Stimulated activated CD8-positive, alpha-beta memory T cell treated with anti-CD3 and anti-CD28 coated beads, Interleukin-15, amount 100 ng/mL, for 1 hour (primary cell): ENCODE measurements around the gene BPNT1.
A peak's percentile ranks its signal among the peaks of the same experiment; 100 is the strongest.
"Not testable (repeated sequence)": the region's sequence is repeated elsewhere in the genome, so short reads cannot be mapped to it uniquely, and the experiment has no call there.

Experiments used
- DNase-seq: peaks from one replicate; pipeline ENCODE4 v3.0.0-alpha.2; 2020; ENCODE audit warnings: low read depth

BPNT1 gene

GRCh38 chr1:220077887-220078286 lies 11.7 kb downstream of the BPNT1 start:
- no peak for DNase-seq

- no peak for DNase-seq
These were observed 12.5 kb downstream of the BPNT1 start for GRCh38 chr1:220076861-220077762.

GRCh38 chr1:220067269-220068204 lies 22.1 kb downstream of the BPNT1 start:
- no peak for DNase-seq

GRCh38 chr1:220062629-220063028 lies 27.0 kb downstream of the BPNT1 start:
- DNase-seq, result no peak

GRCh38 chr1:220060876-220061275 lies 28.7 kb downstream of the BPNT1 start:
- no peak for DNase-seq

- no peak for DNase-seq
These were observed 33.2 kb downstream of the BPNT1 start for GRCh38 chr1:220056374-220056773.

GRCh38 chr1:220046052-220046930 lies 43.3 kb downstream of the BPNT1 start, which contains the start of gene EPRS1:
Gene EPRS1, minus strand, starts transcription at chr1:220046505. Its CDS starts 117 bp downstream, at chr1:220046388.
- peak; percentile 81 for DNase-seq

GRCh38 chr1:220045356-220046051 lies 44.1 kb downstream of the BPNT1 start:
- no peak for DNase-seq

- no peak for DNase-seq
These were observed 44.8 kb downstream of the BPNT1 start for GRCh38 chr1:220044678-220045355.

- no peak for DNase-seq
These were observed 45.9 kb downstream of the BPNT1 start for GRCh38 chr1:220043646-220044045.

GRCh38 chr1:220040028-220040596 lies 49.5 kb downstream of the BPNT1 start:
- DNase-seq, result no peak

- no peak for DNase-seq
These were observed 50.9 kb downstream of the BPNT1 start for GRCh38 chr1:220038640-220039039.

- not testable (repeated sequence) for DNase-seq
These were observed 51.8 kb downstream of the BPNT1 start for GRCh38 chr1:220037810-220038209.

- DNase-seq, result no peak
These were observed 56.7 kb downstream of the BPNT1 start for GRCh38 chr1:220032911-220033310.

GRCh38 chr1:220031287-220031686 lies 58.3 kb downstream of the BPNT1 start:
- DNase-seq, result no peak

- DNase-seq, result no peak
These were observed 61.2 kb downstream of the BPNT1 start for GRCh38 chr1:220028346-220028895.

- DNase-seq, result no peak
These were observed 70.5 kb downstream of the BPNT1 start for GRCh38 chr1:220019071-220019470.

GRCh38 chr1:220013497-220013896 lies 76.1 kb downstream of the BPNT1 start:
- no peak for DNase-seq

GRCh38 chr1:220012259-220012658 lies 77.3 kb downstream of the BPNT1 start:
- DNase-seq, result no peak

- DNase-seq, result no peak
These were observed 78.0 kb downstream of the BPNT1 start for GRCh38 chr1:220011620-220012019.
